MCF 10A (cell line): ENCODE results near the gene C5orf15. TPM values are rescaled to one million over a fixed set of nuclear protein-coding genes. Genes with fewer than 3 reads are reported as not detected.

ENCODE experiments used
- BruUV-seq: library from RNA; stranded (reverse); fragments of 400-500 nt; replicated peaks from 2 replicates; lab custom pipeline; 2021; lab: Mats Ljungman, UMichigan
- CTCF ChIA-PET: fragments of 300-600 bp; sonication (Branson Sonifier 250); formaldehyde crosslinking; extraction: SDS; loops from one replicate; lab custom pipeline; 2021; ENCODE audit warnings: antibody characterized with exemption, inconsistent platforms; lab: Yijun Ruan, JAX
- POLR2A ChIA-PET: fragments of 300-600, 350-650 bp; sonication (Branson Sonifier 250); formaldehyde crosslinking; extraction: SDS; loops from one replicate; lab custom pipeline; 2020; ENCODE audit warnings: antibody characterized with exemption, inconsistent platforms; lab: Yijun Ruan, JAX
- DNase-seq: peaks from one replicate; pipeline ENCODE4 v3.0.0-alpha.2; 2018; ENCODE audit not compliant: unreplicated experiment
- H3K27ac Mint-ChIP-seq: one replicate; pipeline ENCODE4 v1.8.0; 2022; ENCODE audit warnings: mild to moderate bottlenecking, low read depth, mixed read lengths; ENCODE audit not compliant: unreplicated experiment
- H3K27me3 Mint-ChIP-seq: one replicate; pipeline ENCODE4 v1.8.0; 2022; ENCODE audit warnings: mixed read lengths; ENCODE audit not compliant: insufficient read depth, unreplicated experiment
- H3K36me3 Mint-ChIP-seq: one replicate; pipeline ENCODE4 v1.8.0; 2022; ENCODE audit warnings: mild to moderate bottlenecking, moderate library complexity, mixed read lengths; ENCODE audit not compliant: insufficient read depth, unreplicated experiment
- H3K4me1 Mint-ChIP-seq: one replicate; pipeline ENCODE4 v1.8.0; 2022; ENCODE audit warnings: mixed read lengths; ENCODE audit not compliant: insufficient read depth, unreplicated experiment
- H3K4me3 Mint-ChIP-seq: one replicate; pipeline ENCODE4 v1.8.0; 2022; ENCODE audit warnings: mild to moderate bottlenecking, moderate library complexity, mixed read lengths; ENCODE audit not compliant: unreplicated experiment
- H3K9me3 Mint-ChIP-seq: one replicate; pipeline ENCODE4 v1.8.0; 2022; ENCODE audit warnings: mixed read lengths; ENCODE audit not compliant: unreplicated experiment
- intact Hi-C: fragments of 100-400 bp; cut with micrococcal nuclease; formaldehyde crosslinking; loops from 2 replicates; pipeline ENCODE4 v1.14.1; 2022
- total RNA-seq: library from RNA; stranded (reverse); gene quantifications from 2 replicates; pipeline ENCODE4 v1.2.3, GENCODE V29; 2022
- TF ChIP-seq, protein P1 (sequence below): fragments of 200-600 bp; IDR thresholded peaks from one replicate; pipeline ENCODE4 v1.8.0; 2022; ENCODE audit warnings: antibody characterized with exemption, mild to moderate bottlenecking; ENCODE audit not compliant: unreplicated experiment

Gene C5orf15
- total RNA-seq, 1 experiment from 2014 or later, result 35.1 TPM

DNA sequence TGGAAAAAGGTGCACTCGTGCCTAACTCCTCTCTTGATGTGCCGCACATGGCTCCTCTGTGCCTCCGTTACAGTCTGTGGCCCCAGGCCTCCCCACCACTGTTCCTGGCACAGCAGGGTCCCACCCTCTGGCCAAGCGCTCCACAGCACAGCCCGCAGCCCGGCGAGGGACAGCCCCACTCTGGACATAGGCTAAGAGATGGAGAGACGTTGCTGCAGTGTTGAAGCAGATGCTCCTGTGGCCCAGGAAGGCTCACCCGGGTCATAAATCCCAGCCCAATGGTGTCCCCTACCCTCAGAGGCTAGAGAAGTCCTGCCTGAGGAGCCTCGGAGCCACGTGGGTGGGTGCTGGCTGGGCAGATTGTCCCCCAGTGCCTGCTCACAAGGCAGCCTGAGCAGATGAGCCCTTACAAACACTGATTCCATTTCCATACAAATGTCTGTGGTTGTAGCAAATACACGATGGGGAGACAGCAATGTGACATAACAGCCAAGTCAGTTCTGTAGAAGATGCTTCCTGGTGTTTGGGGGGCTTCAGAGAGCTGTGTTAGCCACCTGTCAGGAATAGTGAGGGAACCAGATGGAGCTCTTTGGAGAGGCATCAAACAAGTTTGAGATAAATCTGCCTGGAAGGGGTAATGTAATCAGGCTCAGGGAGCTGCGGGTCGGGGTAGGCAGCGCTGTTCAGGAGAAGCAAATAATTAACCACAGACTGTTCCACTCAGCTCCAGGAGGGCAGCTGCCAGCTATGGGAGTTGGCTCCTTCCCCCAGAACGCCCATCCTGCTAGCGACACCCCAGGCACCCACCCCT, 41.7 kb downstream of the C5orf15 start:
- ChIA-PET CTCF (no interaction called here), POLR2A (interaction anchor here (1.2 kb wide), 1 partner anchor 19 kb away, joined by 3 read pairs; no protein-coding TSS in a partner anchor)
- DNase-seq, result no peak
- no peak overlapping the region for H3K4me3 Mint-ChIP-seq
- H3K9me3 Mint-ChIP-seq, result no peaks in the 10 kb centered on the region
- no peaks in the 10 kb centered on the region for H3K36me3 Mint-ChIP-seq
- H3K27me3 Mint-ChIP-seq, result peaks cover 37% of the 10 kb centered on the region
- no TSS peak for BruUV-seq
- TF ChIP-seq, protein P1, sequence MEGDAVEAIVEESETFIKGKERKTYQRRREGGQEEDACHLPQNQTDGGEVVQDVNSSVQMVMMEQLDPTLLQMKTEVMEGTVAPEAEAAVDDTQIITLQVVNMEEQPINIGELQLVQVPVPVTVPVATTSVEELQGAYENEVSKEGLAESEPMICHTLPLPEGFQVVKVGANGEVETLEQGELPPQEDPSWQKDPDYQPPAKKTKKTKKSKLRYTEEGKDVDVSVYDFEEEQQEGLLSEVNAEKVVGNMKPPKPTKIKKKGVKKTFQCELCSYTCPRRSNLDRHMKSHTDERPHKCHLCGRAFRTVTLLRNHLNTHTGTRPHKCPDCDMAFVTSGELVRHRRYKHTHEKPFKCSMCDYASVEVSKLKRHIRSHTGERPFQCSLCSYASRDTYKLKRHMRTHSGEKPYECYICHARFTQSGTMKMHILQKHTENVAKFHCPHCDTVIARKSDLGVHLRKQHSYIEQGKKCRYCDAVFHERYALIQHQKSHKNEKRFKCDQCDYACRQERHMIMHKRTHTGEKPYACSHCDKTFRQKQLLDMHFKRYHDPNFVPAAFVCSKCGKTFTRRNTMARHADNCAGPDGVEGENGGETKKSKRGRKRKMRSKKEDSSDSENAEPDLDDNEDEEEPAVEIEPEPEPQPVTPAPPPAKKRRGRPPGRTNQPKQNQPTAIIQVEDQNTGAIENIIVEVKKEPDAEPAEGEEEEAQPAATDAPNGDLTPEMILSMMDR, result no peak
- intact Hi-C loops, result no loop called here
- H3K27ac Mint-ChIP-seq, result no peak overlapping the region
- no peaks in the 10 kb centered on the region for H3K4me1 Mint-ChIP-seq

DNA sequence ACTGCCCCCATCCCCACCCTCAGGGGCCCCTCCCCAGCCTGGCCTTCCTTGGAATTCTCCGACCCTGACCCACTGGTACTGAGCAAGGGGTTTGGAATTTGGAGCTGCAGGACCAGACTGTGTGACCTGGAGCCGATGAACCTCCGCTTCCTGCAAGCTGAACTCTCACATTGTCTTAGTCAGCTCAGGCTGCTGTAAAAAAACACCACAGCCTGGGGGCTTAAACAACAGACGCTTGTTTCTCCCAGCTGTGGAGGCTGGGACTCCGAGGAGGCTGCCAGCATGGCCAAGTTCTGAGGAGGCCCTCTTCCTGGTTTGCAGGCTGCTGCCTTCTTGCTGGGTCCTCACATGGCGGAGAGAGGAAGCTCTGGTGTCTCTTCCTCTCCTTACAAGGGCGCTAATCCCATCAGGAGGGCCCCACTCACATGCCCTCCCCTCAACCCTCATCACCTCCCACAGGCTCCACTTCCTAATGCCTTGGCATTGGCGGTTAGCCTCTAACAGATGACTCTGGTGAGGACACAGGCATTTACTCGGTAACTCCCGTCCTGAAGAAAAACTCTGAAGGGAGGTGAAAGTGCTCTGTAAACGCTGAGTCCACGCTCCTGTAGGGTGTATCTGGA, 42.4 kb downstream of the C5orf15 start:
- intact Hi-C loops, result no loop called here
- Mint-ChIP-seq H3K36me3 (no peaks in the 10 kb centered on the region), H3K27me3 (peaks cover 37% of the 10 kb centered on the region), H3K27ac (no peak overlapping the region), H3K4me3 (no peak overlapping the region), H3K4me1 (no peaks in the 10 kb centered on the region), H3K9me3 (no peaks in the 10 kb centered on the region)
- CTCF ChIA-PET, result no interaction called here
- no peak for DNase-seq
- POLR2A ChIA-PET, result interaction anchor here (1.2 kb wide), 1 partner anchor 19 kb away, joined by 3 read pairs; no protein-coding TSS in a partner anchor
- no TSS peak for BruUV-seq
- TF ChIP-seq, protein P1, result no peak

DNA sequence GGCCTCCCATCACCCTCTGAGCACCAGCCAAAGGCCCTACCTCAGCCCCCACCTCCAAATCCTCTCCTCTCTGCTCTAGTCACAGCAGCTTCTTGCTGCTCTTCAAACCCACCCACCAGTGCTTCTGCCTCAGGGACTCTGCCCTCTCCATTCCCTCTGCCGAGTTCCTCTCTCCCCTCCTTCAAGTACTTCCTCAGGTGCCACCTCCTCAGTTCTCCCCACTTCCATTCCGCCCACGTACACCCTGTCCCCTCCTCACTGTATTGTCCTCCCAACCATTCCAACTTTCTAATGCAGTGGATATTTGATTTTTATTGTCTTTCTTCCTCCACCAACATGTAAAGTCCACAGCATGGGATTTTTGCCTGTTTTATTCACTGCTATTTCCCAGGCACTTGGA, 43.2 kb downstream of the C5orf15 start:
- CTCF ChIA-PET, result interaction anchor here (1.0 kb wide), 1 partner anchor 12 kb away, joined by 3 read pairs; no protein-coding TSS in a partner anchor
- no peaks in the 10 kb centered on the region for H3K36me3 Mint-ChIP-seq

More for the DNA sequence above, 43.2 kb downstream of the C5orf15 start:
- Mint-ChIP-seq H3K4me3 (no peak overlapping the region), H3K9me3 (no peaks in the 10 kb centered on the region), H3K27ac (no peak overlapping the region), H3K4me1 (no peaks in the 10 kb centered on the region), H3K27me3 (peaks cover 37% of the 10 kb centered on the region)
- TF ChIP-seq, protein P1, result no peak
- no peak for DNase-seq
- no TSS peak for BruUV-seq
- intact Hi-C loops, result no loop called here
- POLR2A ChIA-PET, result interaction anchor here (1.2 kb wide), 1 partner anchor 18 kb away, joined by 3 read pairs; no protein-coding TSS in a partner anchor
